MM.1S (cell line): Measurements from ENCODE around the gene HERC2.

Experiments used
- DNase-seq: peaks from one replicate; pipeline ENCODE4 v3.0.0-alpha.2; 2015
- H2AFZ ChIP-seq: fragments of 300-600 bp; sonication (generic); 2 replicates; pipeline ENCODE4 v1.6.0; 2016; ENCODE audit warnings: antibody characterized with exemption, low read length
- H3F3A ChIP-seq: fragments of 300-600 bp; sonication (generic); 2 replicates; pipeline ENCODE4 v1.6.1; 2016; ENCODE audit warnings: mild to moderate bottlenecking, antibody characterized with exemption, low read length, moderate library complexity, mixed read lengths; ENCODE audit not compliant: insufficient read depth
- H3K27ac ChIP-seq: fragments of 300-600 bp; sonication (generic); 2 replicates; pipeline ENCODE4 v1.5.1; 2016; ENCODE audit warnings: mild to moderate bottlenecking, low read length
- H3K27me3 ChIP-seq: fragments of 300-600 bp; sonication (generic); replicated peaks from 2 replicates; pipeline ENCODE4 v1.6.0; 2016; ENCODE audit warnings: low read length; ENCODE audit not compliant: insufficient read depth
- H3K36me3 ChIP-seq: fragments of 300-600 bp; sonication (generic); replicated peaks from 2 replicates; pipeline ENCODE4 v1.6.1; 2016; ENCODE audit warnings: mild to moderate bottlenecking, low read length, mixed read lengths; ENCODE audit not compliant: insufficient read depth
- H3K4me1 ChIP-seq: fragments of 300-600 bp; sonication (generic); 2 replicates; pipeline ENCODE4 v1.6.1; 2016; ENCODE audit warnings: low read length, mixed read lengths
- H3K4me2 ChIP-seq: fragments of 300-600 bp; sonication (generic); 2 replicates; pipeline ENCODE4 v1.6.0; 2016; ENCODE audit warnings: low read depth, low read length
- H3K4me3 ChIP-seq: fragments of 300-600 bp; sonication (generic); 2 replicates; pipeline ENCODE4 v1.5.1; 2016; ENCODE audit warnings: low read length, mixed read lengths
- H3K79me2 ChIP-seq: fragments of 300-600 bp; sonication (generic); 2 replicates; pipeline ENCODE4 v1.6.1; 2016; ENCODE audit warnings: mixed run types, low read length, mixed read lengths
- H3K9ac ChIP-seq: fragments of 300-600 bp; sonication (generic); 2 replicates; pipeline ENCODE4 v1.6.1; 2016; ENCODE audit warnings: low read length, mixed read lengths
- H3K9me2 ChIP-seq: fragments of 300-600 bp; sonication (generic); replicated peaks from 2 replicates; pipeline ENCODE4 v1.6.1; 2016; ENCODE audit warnings: mild to moderate bottlenecking, low read length, mixed read lengths; ENCODE audit not compliant: insufficient read depth
- H3K9me3 ChIP-seq: fragments of 300-600 bp; sonication (generic); replicated peaks from 2 replicates; pipeline ENCODE4 v1.6.1; 2016; ENCODE audit warnings: mild to moderate bottlenecking, low read length, mixed read lengths; ENCODE audit not compliant: insufficient read depth
- H4K20me1 ChIP-seq: fragments of 300-600 bp; sonication (generic); 2 replicates; pipeline ENCODE4 v1.6.1; 2016; ENCODE audit warnings: mild to moderate bottlenecking, low read length, moderate library complexity, mixed read lengths; ENCODE audit not compliant: insufficient read depth
- EZH2 ChIP-seq: fragments of 300-600 bp; sonication (generic); optimal IDR thresholded peaks from 2 replicates; pipeline ENCODE3; 2017; ENCODE audit warnings: low read depth, mild to moderate bottlenecking, antibody characterized with exemption, low read length, mixed read lengths
- EZH2phosphoT487 ChIP-seq: fragments of 300-600 bp; sonication (generic); IDR thresholded peaks from 2 replicates; pipeline ENCODE4 v1.6.1; 2018; ENCODE audit warnings: antibody characterized with exemption, low read length
- TF ChIP-seq, protein P1 (sequence below): fragments of 300-600 bp; sonication (generic); IDR thresholded peaks from 2 replicates; pipeline ENCODE4 v1.5.1; 2016; ENCODE audit warnings: antibody characterized with exemption, low read length, mixed read lengths

The HERC2 gene

GRCh38 chr15:28075573-28075972 lies 246.4 kb downstream of the HERC2 start:
- no peak overlapping the region for H3K9ac ChIP-seq
- H3K4me3 ChIP-seq = no peak overlapping the region
- no peak overlapping the region for H2AFZ ChIP-seq
- no peaks in the 10 kb centered on the region for H4K20me1 ChIP-seq
- no peaks in the 10 kb centered on the region for H3K27me3 ChIP-seq
- no peak overlapping the region for H3K27ac ChIP-seq
- no peaks in the 10 kb centered on the region for H3K9me3 ChIP-seq
- H3K36me3 ChIP-seq = no peaks in the 10 kb centered on the region
- DNase-seq = no peak
- no peaks in the 10 kb centered on the region for H3K9me2 ChIP-seq
- no peak overlapping the region for H3K4me2 ChIP-seq
- TF ChIP-seq EZH2phosphoT487 (no peak), EZH2 (no peak)
- TF ChIP-seq, protein P1, sequence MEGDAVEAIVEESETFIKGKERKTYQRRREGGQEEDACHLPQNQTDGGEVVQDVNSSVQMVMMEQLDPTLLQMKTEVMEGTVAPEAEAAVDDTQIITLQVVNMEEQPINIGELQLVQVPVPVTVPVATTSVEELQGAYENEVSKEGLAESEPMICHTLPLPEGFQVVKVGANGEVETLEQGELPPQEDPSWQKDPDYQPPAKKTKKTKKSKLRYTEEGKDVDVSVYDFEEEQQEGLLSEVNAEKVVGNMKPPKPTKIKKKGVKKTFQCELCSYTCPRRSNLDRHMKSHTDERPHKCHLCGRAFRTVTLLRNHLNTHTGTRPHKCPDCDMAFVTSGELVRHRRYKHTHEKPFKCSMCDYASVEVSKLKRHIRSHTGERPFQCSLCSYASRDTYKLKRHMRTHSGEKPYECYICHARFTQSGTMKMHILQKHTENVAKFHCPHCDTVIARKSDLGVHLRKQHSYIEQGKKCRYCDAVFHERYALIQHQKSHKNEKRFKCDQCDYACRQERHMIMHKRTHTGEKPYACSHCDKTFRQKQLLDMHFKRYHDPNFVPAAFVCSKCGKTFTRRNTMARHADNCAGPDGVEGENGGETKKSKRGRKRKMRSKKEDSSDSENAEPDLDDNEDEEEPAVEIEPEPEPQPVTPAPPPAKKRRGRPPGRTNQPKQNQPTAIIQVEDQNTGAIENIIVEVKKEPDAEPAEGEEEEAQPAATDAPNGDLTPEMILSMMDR = no peak
- no peaks in the 10 kb centered on the region for H3K79me2 ChIP-seq
- H3F3A ChIP-seq = no peaks in the 10 kb centered on the region
- H3K4me1 ChIP-seq = no peaks in the 10 kb centered on the region

GRCh38 chr15:28068930-28069329 lies 253.0 kb downstream of the HERC2 start:
- no peak for DNase-seq
- Histone ChIP-seq H3K4me1 (no peaks in the 10 kb centered on the region), H3K27me3 (no peaks in the 10 kb centered on the region), H3F3A (no peaks in the 10 kb centered on the region), H3K9me2 (no peaks in the 10 kb centered on the region), H3K27ac (no peak overlapping the region), H3K36me3 (no peaks in the 10 kb centered on the region), H3K4me2 (no peak overlapping the region), H3K4me3 (no peak overlapping the region), H3K79me2 (no peaks in the 10 kb centered on the region), H4K20me1 (no peaks in the 10 kb centered on the region), H3K9me3 (no peaks in the 10 kb centered on the region), H2AFZ (no peak overlapping the region), H3K9ac (no peak overlapping the region)
- TF ChIP-seq, protein P1 = no peak
- TF ChIP-seq EZH2 = no peak
- TF ChIP-seq EZH2phosphoT487 = no peak

DNA sequence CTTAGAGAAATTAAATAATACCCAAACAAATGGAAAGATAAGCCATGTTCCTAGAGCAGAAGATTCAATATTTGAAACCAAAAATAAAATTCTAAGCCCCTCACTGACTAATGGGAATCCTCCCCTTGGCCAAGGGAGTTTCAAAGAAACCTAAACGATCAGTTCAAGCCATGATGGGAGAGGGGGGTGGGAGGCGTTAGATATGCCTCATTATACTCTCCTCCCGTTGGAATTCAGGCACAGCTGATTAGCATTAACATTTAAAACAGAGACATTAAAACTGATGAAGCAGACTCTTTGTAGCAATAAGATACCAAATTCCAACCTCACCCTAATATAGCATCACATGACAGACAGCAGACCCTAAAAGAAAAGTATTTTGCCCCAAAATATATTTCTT lies 255.7 kb downstream of the HERC2 start:
- Histone ChIP-seq H3K27ac (no peak overlapping the region), H3K9me2 (no peaks in the 10 kb centered on the region), H3K9ac (no peak overlapping the region), H3K9me3 (no peaks in the 10 kb centered on the region), H3K79me2 (no peaks in the 10 kb centered on the region), H4K20me1 (no peaks in the 10 kb centered on the region), H3K36me3 (no peaks in the 10 kb centered on the region), H3F3A (no peaks in the 10 kb centered on the region), H3K4me3 (no peak overlapping the region), H3K27me3 (no peaks in the 10 kb centered on the region), H2AFZ (no peak overlapping the region), H3K4me1 (no peaks in the 10 kb centered on the region), H3K4me2 (no peak overlapping the region)
- no peak for DNase-seq
- TF ChIP-seq EZH2 (no peak), EZH2phosphoT487 (no peak)
- TF ChIP-seq, protein P1 = no peak
